ENCODE data around the gene SSR4.
"Not testable (repeated sequence)": the region's sequence is repeated elsewhere in the genome, so short reads cannot be mapped to it uniquely, and the experiment has no call there.

SSR4 gene

DNA sequence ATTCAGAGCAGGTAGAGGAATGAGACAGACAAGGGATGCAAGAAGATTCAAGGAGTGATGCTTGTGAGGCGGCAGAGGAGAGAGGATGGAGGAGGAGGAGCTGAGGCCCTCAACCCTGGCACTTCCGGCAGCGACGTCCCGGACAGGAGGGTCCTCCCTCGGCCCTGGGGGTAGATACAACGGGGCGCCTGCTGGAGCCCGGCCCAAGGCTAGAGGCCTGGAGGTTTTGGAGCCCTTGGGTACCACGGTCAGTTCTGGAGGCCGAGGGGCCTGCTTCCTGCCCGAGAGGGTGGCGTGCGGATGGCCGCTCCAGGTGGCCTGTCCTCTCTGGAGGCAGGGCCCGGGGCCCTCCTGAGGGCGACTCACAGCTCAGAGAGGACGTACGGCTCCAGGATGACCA, 13.5 kb downstream of the SSR4 start:
- TF ChIP-seq, protein P1, sequence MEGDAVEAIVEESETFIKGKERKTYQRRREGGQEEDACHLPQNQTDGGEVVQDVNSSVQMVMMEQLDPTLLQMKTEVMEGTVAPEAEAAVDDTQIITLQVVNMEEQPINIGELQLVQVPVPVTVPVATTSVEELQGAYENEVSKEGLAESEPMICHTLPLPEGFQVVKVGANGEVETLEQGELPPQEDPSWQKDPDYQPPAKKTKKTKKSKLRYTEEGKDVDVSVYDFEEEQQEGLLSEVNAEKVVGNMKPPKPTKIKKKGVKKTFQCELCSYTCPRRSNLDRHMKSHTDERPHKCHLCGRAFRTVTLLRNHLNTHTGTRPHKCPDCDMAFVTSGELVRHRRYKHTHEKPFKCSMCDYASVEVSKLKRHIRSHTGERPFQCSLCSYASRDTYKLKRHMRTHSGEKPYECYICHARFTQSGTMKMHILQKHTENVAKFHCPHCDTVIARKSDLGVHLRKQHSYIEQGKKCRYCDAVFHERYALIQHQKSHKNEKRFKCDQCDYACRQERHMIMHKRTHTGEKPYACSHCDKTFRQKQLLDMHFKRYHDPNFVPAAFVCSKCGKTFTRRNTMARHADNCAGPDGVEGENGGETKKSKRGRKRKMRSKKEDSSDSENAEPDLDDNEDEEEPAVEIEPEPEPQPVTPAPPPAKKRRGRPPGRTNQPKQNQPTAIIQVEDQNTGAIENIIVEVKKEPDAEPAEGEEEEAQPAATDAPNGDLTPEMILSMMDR (IDR thresholded peaks at IDR 0.05), result no peak
- Histone ChIP-seq H3K4me3 (no peak overlapping the region), H3K27ac (no peak overlapping the region)
- DNase-seq (ENCODE audit: low spot score), result no peak

GRCh38 chrX:153812220-153812619, 17.8 kb downstream of the SSR4 start:
- Histone ChIP-seq H3K27ac (no peak overlapping the region), H3K4me3 (no peak overlapping the region)
- TF ChIP-seq, protein P1 (IDR thresholded peaks at IDR 0.05), result no peak
- no peak for DNase-seq (ENCODE audit: low spot score)

GRCh38 chrX:153813161-153813560, 18.7 kb downstream of the SSR4 start:
- no peak overlapping the region for H3K4me3 ChIP-seq
- no peak overlapping the region for H3K27ac ChIP-seq
- DNase-seq (ENCODE audit: low spot score), result no peak
- TF ChIP-seq, protein P1 (IDR thresholded peaks at IDR 0.05), result no peak

DNA sequence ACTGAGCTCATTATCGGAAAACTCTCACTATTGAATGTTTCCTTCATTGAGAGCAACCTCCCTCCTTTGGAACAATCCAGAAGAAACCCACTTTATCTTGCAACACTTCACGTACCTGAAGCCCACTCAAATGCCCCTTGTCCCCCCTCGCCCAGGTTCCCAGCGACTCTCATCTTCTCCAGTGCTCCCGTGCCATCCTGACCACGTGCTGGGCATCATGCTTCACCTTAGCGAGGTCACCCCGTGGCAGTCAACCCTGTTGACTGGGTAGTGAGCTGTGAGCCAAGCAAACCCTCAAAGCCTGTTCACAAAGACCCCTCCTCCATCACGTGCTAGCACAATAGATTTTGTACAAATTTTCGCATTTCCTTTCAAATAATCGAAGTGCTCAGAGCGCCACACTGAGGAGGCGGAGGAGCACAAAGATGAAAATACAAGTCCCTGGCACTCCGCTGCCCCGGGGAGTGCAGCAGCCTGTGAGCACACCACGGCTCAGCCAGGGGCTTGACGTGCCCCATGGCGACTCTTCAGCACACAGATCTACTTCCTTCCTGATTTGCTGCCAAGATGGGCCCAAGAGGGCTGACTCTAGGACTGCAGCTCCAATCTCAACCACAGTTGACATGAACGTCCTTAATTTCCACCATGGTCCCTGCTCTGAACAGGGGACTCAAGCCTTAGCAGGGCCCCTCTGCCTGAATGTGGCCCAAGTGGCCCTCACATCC, 20.3 kb downstream of the SSR4 start:
- Histone ChIP-seq H3K27ac (no peak overlapping the region), H3K4me3 (no peak overlapping the region)
- TF ChIP-seq, protein P1 (IDR thresholded peaks at IDR 0.05), result no peak
- no peak for DNase-seq (ENCODE audit: low spot score)

DNA sequence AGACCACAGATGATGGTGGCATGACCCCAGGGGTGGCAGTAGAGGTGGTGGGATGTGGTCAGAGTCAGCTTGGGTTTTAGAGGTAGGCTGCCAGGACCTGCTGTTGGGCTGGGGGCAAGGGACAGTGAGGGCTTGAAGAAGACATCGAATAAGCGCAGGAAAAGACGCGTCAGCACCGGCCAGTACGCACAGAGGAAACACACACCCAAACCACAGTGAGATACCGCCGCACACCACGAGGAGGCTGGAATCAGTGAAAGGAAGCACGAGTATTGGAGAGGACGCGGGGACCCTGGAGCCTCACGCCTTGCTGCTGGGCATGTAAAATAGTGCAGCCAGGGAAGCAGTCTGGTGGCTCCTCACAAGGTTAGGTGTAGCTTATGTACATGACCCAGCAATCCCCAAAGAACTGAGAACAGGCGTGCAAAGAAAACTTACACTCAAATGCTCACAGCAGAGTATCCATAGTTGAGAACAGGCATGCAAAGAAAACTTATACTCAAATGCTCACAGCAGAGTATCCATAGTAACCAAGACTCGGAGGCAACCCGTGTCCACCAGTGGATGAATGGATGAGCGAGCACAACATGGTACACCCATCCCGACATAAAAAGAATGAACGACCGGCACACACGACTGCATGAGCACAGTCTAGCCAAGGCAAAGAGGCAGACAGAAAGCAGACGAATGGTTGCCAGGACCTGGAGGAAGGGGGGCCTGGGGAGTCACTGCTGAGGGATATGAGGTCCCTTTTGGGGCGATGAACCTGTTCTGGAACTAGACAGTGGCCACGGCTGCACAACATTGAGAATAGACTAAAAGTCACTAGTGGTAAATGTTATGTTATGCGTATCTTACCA, 22.6 kb downstream of the SSR4 start:
- Histone ChIP-seq H3K27ac (no peak overlapping the region), H3K4me3 (no peak overlapping the region)
- TF ChIP-seq, protein P1 (IDR thresholded peaks at IDR 0.05), result no peak
- no peak for DNase-seq (ENCODE audit: low spot score)

GRCh38 chrX:153818064-153818463, 23.6 kb downstream of the SSR4 start:
- H3K4me3 ChIP-seq; DNase-seq (ENCODE audit: low spot score); H3K27ac ChIP-seq: not testable (repeated sequence)

- H3K27ac ChIP-seq, result no peak overlapping the region
- TF ChIP-seq, protein P1 (IDR thresholded peaks at IDR 0.05), result no peak
- peak; percentile 70 for DNase-seq (ENCODE audit: low spot score)
- peak overlapping the region; percentile 68 for H3K4me3 ChIP-seq
Measured at GRCh38 chrX:153818571-153819383, 24.3 kb downstream of the SSR4 start.

All from coronary artery (tissue), 2 donors.